B cell (primary cell): ENCODE results near the gene ENTHD1.

ENCODE experiments used
- CTCF ChIP-seq: fragments of 200-600 bp; IDR thresholded peaks from one replicate; pipeline ENCODE4 v1.8.0; 2022; ENCODE audit warnings: antibody characterized with exemption, mild to moderate bottlenecking
- EZH2 ChIP-seq: IDR thresholded peaks from 2 replicates; pipeline ENCODE4 v1.6.1; 2012; ENCODE audit warnings: borderline replicate concordance, low read depth, mild to moderate bottlenecking, moderate library complexity, low read length; ENCODE audit not compliant: insufficient read depth, poor library complexity, severe bottlenecking

- TF ChIP-seq CTCF, result peak; percentile 53
- no peak for TF ChIP-seq EZH2
Measured at GRCh38 chr22:39940757-39941305, 47.3 kb upstream of the ENTHD1 start.
